ENCODE data around the gene KRT2.

Gene KRT2

DNA sequence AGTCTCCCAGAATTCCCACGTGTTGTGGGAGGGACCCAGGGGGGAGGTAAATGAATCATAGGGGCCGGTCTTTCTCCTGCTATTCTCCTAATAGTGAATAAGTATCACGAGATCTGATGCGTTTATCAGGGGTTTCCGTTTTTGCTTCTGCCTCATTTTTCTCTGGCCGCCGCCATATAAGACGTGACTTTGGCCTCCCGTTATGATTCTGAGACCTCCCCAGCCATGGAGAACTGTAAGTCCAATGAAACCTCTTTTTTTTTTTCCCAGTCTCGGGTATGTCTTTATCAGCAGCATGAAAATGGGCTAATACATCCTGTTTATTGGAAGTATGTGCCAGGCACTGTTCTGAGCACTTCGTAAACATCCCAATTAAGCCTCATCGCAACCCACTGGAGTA lies 51.5 kb downstream of the KRT2 start:
- no peak for DNase-seq (ENCODE audit: low read depth in 1 of 2, low spot score in 1 of 2)

GRCh38 chr12:52600071-52600470 lies 51.9 kb downstream of the KRT2 start:
- no peak for DNase-seq (ENCODE audit: low read depth in 1 of 2, low spot score in 1 of 2)

- no peak for DNase-seq (ENCODE audit: low read depth in 1 of 2, low spot score in 1 of 2)
Measured at GRCh38 chr12:52598966-52599365, 53.0 kb downstream of the KRT2 start.
